DND-41 (cell line): ENCODE data around the gene SETDB2.

Experiments
- EZH2 ChIP-seq: IDR thresholded peaks from 3 replicates; pipeline ENCODE4 v1.6.1; 2012; ENCODE audit warnings: borderline replicate concordance, low read depth, mild to moderate bottlenecking, moderate library complexity, low read length, inconsistent platforms; ENCODE audit not compliant: severe bottlenecking
- TF ChIP-seq, protein P1 (sequence below): IDR thresholded peaks from 2 replicates; pipeline ENCODE4 v1.5.1; 2012; ENCODE audit warnings: borderline replicate concordance, low read length, moderate library complexity, mild to moderate bottlenecking; ENCODE audit not compliant: poor library complexity, severe bottlenecking; ENCODE audit errors: extremely low read depth

DNA sequence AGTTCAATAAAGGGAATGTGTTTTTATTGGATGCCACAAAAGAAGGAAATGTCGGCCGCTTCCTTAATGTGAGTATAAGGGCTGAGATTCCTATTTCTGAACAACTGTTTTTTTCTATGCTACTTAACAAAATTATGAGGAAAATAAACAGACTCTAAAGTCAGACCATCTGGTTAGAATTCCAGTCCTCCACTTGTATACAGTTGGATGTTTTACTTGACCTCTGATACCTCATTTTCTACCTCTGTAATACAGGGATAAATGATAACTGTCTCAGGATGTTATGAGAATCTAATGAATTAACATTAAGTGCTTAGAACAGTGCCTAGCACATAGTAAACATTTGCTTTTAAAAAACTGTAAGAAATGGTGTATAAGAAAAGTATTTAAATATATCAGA, 44.5 kb downstream of the SETDB2 start:
- TF ChIP-seq, protein P1, sequence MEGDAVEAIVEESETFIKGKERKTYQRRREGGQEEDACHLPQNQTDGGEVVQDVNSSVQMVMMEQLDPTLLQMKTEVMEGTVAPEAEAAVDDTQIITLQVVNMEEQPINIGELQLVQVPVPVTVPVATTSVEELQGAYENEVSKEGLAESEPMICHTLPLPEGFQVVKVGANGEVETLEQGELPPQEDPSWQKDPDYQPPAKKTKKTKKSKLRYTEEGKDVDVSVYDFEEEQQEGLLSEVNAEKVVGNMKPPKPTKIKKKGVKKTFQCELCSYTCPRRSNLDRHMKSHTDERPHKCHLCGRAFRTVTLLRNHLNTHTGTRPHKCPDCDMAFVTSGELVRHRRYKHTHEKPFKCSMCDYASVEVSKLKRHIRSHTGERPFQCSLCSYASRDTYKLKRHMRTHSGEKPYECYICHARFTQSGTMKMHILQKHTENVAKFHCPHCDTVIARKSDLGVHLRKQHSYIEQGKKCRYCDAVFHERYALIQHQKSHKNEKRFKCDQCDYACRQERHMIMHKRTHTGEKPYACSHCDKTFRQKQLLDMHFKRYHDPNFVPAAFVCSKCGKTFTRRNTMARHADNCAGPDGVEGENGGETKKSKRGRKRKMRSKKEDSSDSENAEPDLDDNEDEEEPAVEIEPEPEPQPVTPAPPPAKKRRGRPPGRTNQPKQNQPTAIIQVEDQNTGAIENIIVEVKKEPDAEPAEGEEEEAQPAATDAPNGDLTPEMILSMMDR = no peak
- TF ChIP-seq EZH2 = no peak
